Liver (tissue), 9 donors: ENCODE results near the gene MPC2. TPM values are rescaled to one million over a fixed set of nuclear protein-coding genes. Genes with fewer than 3 reads are reported as not detected.

ENCODE experiments used
- DNase-seq: peaks from one replicate; pipeline ENCODE4 v3.0.0-alpha.2; 2017; ENCODE audit warnings: low spot score
- H3K27ac ChIP-seq, 2 donors: one replicate each; pipeline ENCODE4 v1.7.0; 2013; ENCODE audit warnings: inconsistent platforms in 2 of 2, low read length in 2 of 2, control low read depth in 1 of 2, low read depth in 1 of 2, mild to moderate bottlenecking in 1 of 2
- H3K27me3 ChIP-seq, 4 donors: one replicate each; pipeline versions ENCODE4 v1.6.1 to v1.7.0; 2013; ENCODE audit warnings: low read length in 3 of 4, inconsistent platforms in 1 of 4, mild to moderate bottlenecking in 1 of 4, moderate library complexity in 1 of 4; ENCODE audit not compliant: control insufficient read depth in 4 of 4, insufficient read depth in 4 of 4
- H3K36me3 ChIP-seq, 4 donors: one replicate each; pipeline versions ENCODE4 v1.6.1 to v1.7.0; 2013; ENCODE audit warnings: low read length in 3 of 4, mild to moderate bottlenecking in 3 of 4, low read depth in 1 of 4, moderate library complexity in 1 of 4; ENCODE audit not compliant: control insufficient read depth in 4 of 4, insufficient read depth in 3 of 4
- H3K4me1 ChIP-seq, 4 donors: one replicate each; pipeline versions ENCODE4 v1.6.1 to v1.7.0; 2013; ENCODE audit warnings: low read length in 3 of 4, mild to moderate bottlenecking in 3 of 4, moderate library complexity in 1 of 4; ENCODE audit not compliant: control insufficient read depth in 4 of 4, insufficient read depth in 4 of 4
- H3K4me3 ChIP-seq, 3 donors: one replicate each; pipeline versions ENCODE4 v1.6.1 to v1.7.0; 2013; ENCODE audit warnings: low read length in 3 of 3, control low read depth in 1 of 3, low read depth in 1 of 3, mild to moderate bottlenecking in 1 of 3
- H3K9ac ChIP-seq, 2 donors: one replicate each; pipeline ENCODE4 v1.7.0; 2013; ENCODE audit warnings: low read length in 2 of 2, mild to moderate bottlenecking in 2 of 2, moderate library complexity in 2 of 2, control low read depth in 1 of 2, low read depth in 1 of 2
- H3K9me3 ChIP-seq, 4 donors: one replicate each; pipeline versions ENCODE4 v1.6.1 to v1.7.0; 2013; ENCODE audit warnings: low read length in 3 of 4; ENCODE audit not compliant: control insufficient read depth in 4 of 4
- EGR1 ChIP-seq, 2 donors: IDR thresholded peaks; 2 replicates each; pipeline ENCODE4 v1.6.1; 2016 to 2018; ENCODE audit warnings: antibody characterized with exemption in 2 of 2, low read depth in 2 of 2
- FOXA1 ChIP-seq: IDR thresholded peaks from 2 replicates; pipeline ENCODE4 v1.6.1; 2016; ENCODE audit warnings: antibody characterized with exemption
- FOXA2 ChIP-seq: IDR thresholded peaks from 2 replicates; pipeline ENCODE4 v1.6.1; 2016; ENCODE audit warnings: antibody characterized with exemption
- GABPA ChIP-seq, 2 donors: IDR thresholded peaks in 1 of 2; conservative IDR thresholded peaks in 1 of 2; 2 replicates each; pipeline ENCODE4 v1.6.1; 2016; ENCODE audit warnings: antibody characterized with exemption in 2 of 2, mild to moderate bottlenecking in 1 of 2, moderate library complexity in 1 of 2
- HNF4A ChIP-seq, 2 donors: conservative IDR thresholded peaks; 2 replicates each; pipeline ENCODE4 v1.6.1; 2016; ENCODE audit warnings: antibody characterized with exemption in 2 of 2, mild to moderate bottlenecking in 2 of 2
- HNF4G ChIP-seq: IDR thresholded peaks from 2 replicates; pipeline ENCODE4 v1.6.1; 2016; ENCODE audit warnings: antibody characterized with exemption
- JUND ChIP-seq, 2 donors: IDR thresholded peaks; 2 replicates each; pipeline ENCODE4 v1.6.1; 2016; ENCODE audit warnings: antibody characterized with exemption in 2 of 2
- NR2F2 ChIP-seq: IDR thresholded peaks from 2 replicates; pipeline ENCODE4 v1.6.1; 2016; ENCODE audit warnings: antibody characterized with exemption
- RAD21 ChIP-seq, 2 donors: IDR thresholded peaks; 2 replicates each; pipeline ENCODE4 v1.6.1; 2016; ENCODE audit warnings: antibody characterized with exemption in 2 of 2, mild to moderate bottlenecking in 2 of 2
- RXRA ChIP-seq, 2 donors: IDR thresholded peaks; 2 replicates each; pipeline ENCODE4 v1.6.1; 2017 to 2018; ENCODE audit warnings: antibody characterized with exemption in 2 of 2, mild to moderate bottlenecking in 1 of 2
- SP1 ChIP-seq: IDR thresholded peaks from 2 replicates; pipeline ENCODE4 v1.6.1; 2018; ENCODE audit warnings: antibody characterized with exemption, mild to moderate bottlenecking
- TAF1 ChIP-seq: conservative IDR thresholded peaks from 2 replicates; pipeline ENCODE4 v1.6.1; 2016; ENCODE audit warnings: antibody characterized with exemption, mild to moderate bottlenecking
- YY1 ChIP-seq: IDR thresholded peaks from 2 replicates; pipeline ENCODE4 v1.6.1; 2016; ENCODE audit warnings: antibody characterized with exemption, mild to moderate bottlenecking
- WGBS: extraction: QIAGEN DNeasy Blood & Tissue Kit; methylation state at CpG from one replicate; pipeline ENCODE4 v1.1.7; 2013; 5-methylcytosine and 5-hydroxymethylcytosine counted together
- polyA plus RNA-seq, 2 donors: library from polyadenylated mRNA; stranded (reverse) in 1 of 2; unstranded in 1 of 2; fragments of 200-250 nt in 1 of 2; fragments of >200 nt in 1 of 2; fragmentation: Nextera tagmentation in 1 of 2; extraction: Ambion mirVana in 1 of 2; gene quantifications; one replicate each; pipeline versions ENCODE4 v1.2.1 to v1.2.3, GENCODE V29; 2013 to 2015
- total RNA-seq, 2 donors: library from RNA; depleted of rRNA; stranded (reverse); fragments of >200 nt; gene quantifications; one replicate each; pipeline ENCODE4 v1.2.3, GENCODE V29; 2014
- TF ChIP-seq, protein P1 (sequence below): IDR thresholded peaks from 2 replicates; pipeline ENCODE4 v1.6.1; 2016; ENCODE audit warnings: antibody characterized with exemption, mild to moderate bottlenecking
- TF ChIP-seq, protein P2 (sequence below): IDR thresholded peaks from 2 replicates; pipeline ENCODE4 v1.6.1; 2016; ENCODE audit warnings: antibody characterized with exemption
- TF ChIP-seq, protein P3 (sequence below): IDR thresholded peaks from 2 replicates; pipeline ENCODE4 v1.6.1; 2016; ENCODE audit warnings: antibody characterized with exemption
- TF ChIP-seq, protein P4 (sequence below): IDR thresholded peaks from 2 replicates; pipeline ENCODE4 v1.6.1; 2016; ENCODE audit warnings: antibody characterized with exemption
- TF ChIP-seq, protein P5 (sequence below): fragments of 150-350 bp; IDR thresholded peaks from 2 replicates; pipeline ENCODE4 v1.5.1; 2017; ENCODE audit warnings: improper control_type of control experiment, low read depth, low read length; ENCODE audit not compliant: missing input control
- donor health status: healthy.
- donor health status: healthy.
- donor health status: healthy.
- donor health status: healthy.
- donor health status: healthy.

The MPC2 gene
- total and polyA plus RNA-seq, 4 donors, result 78.8 to 369 (median 127) TPM

DNA sequence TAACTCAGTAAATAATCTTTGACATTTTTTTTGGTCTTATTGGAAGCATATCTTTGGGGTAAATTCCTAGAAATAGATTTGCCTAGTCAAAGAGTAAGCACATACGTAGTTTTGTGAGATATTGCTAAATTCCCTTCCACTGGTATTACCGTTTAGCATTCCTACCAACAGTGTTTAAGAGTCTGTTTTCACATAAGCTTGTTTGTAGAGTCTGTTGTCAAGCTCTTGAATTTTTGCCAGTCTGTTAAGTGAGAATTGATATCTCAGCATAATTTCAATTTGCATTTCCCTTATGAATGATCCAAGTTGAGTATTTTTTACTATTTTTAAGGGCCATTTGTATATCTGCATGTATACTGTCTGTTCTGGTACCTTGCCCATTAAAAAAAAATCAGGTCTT, 37.0 kb upstream of the MPC2 start:
- DNase-seq, result no peak
- H3K27ac ChIP-seq, result peak overlapping the region; percentile 39 to 62
- peak overlapping the region in 1 of 2 donors; percentile 44 for H3K9ac ChIP-seq
- H3K9me3 ChIP-seq, result no peaks in the 10 kb centered on the region
- H3K4me3 ChIP-seq, result no peak overlapping the region
- 36% methylated on average over 2 of the region's 2 CpGs for WGBS
- H3K36me3 ChIP-seq, result peaks cover 0 to 7% (median 4%) of the 10 kb centered on the region in 4 donors
- no peaks in the 10 kb centered on the region for H3K27me3 ChIP-seq
- TF ChIP-seq YY1 (peak; percentile 4), RAD21 (IDR thresholded peaks at IDR 0.05) (peak in 1 of 2 donors; percentile 23), HNF4A (conservative IDR thresholded peaks at IDR 0.05) (peak in 1 of 2 donors; percentile 22), GABPA (IDR thresholded peaks at IDR 0.05 in 1 of 2, conservative IDR thresholded peaks at IDR 0.05 in 1 of 2) (no peak), FOXA1 (no peak), JUND (IDR thresholded peaks at IDR 0.05) (no peak)
- TF ChIP-seq, protein P1, sequence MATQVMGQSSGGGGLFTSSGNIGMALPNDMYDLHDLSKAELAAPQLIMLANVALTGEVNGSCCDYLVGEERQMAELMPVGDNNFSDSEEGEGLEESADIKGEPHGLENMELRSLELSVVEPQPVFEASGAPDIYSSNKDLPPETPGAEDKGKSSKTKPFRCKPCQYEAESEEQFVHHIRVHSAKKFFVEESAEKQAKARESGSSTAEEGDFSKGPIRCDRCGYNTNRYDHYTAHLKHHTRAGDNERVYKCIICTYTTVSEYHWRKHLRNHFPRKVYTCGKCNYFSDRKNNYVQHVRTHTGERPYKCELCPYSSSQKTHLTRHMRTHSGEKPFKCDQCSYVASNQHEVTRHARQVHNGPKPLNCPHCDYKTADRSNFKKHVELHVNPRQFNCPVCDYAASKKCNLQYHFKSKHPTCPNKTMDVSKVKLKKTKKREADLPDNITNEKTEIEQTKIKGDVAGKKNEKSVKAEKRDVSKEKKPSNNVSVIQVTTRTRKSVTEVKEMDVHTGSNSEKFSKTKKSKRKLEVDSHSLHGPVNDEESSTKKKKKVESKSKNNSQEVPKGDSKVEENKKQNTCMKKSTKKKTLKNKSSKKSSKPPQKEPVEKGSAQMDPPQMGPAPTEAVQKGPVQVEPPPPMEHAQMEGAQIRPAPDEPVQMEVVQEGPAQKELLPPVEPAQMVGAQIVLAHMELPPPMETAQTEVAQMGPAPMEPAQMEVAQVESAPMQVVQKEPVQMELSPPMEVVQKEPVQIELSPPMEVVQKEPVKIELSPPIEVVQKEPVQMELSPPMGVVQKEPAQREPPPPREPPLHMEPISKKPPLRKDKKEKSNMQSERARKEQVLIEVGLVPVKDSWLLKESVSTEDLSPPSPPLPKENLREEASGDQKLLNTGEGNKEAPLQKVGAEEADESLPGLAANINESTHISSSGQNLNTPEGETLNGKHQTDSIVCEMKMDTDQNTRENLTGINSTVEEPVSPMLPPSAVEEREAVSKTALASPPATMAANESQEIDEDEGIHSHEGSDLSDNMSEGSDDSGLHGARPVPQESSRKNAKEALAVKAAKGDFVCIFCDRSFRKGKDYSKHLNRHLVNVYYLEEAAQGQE, result no peak
- TF ChIP-seq, protein P2, sequence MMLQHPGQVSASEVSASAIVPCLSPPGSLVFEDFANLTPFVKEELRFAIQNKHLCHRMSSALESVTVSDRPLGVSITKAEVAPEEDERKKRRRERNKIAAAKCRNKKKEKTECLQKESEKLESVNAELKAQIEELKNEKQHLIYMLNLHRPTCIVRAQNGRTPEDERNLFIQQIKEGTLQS, result no peak
- H3K4me1 ChIP-seq, result peaks cover 0 to 28% (median 12%) of the 10 kb centered on the region in 4 donors

DNA sequence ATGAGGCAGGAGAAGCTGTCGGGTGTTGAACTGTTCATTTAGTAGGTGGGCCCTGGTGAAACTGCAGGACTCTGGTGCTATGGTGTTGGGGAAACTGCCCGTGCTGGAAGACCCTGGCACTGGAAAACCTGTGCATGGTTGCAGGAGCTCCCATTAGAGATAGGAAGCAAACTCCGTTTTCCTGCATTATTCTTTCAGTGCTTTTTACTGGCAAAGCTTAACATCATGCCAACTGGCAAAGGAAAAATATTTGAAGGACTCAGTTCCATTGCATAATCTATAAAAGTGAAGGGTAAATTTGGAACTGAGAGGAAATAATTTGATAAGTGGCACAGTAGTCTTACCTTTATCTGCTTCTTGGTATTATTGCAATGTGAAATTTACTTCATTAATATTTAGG, 31.7 kb upstream of the MPC2 start:
- Histone ChIP-seq H3K4me1 (peaks cover 7 to 39% (median 12%) of the 10 kb centered on the region in 4 donors), H3K9me3 (no peaks in the 10 kb centered on the region), H3K36me3 (peaks cover 0 to 2% (median 1%) of the 10 kb centered on the region in 4 donors), H3K4me3 (peak overlapping the region in 1 of 3 donors; percentile 8), H3K9ac (no peak overlapping the region), H3K27ac (peak overlapping the region; percentile 79 to 86), H3K27me3 (no peaks in the 10 kb centered on the region)
- no peak for DNase-seq
- WGBS, result 51% methylated on average over 3 of the region's 3 CpGs
- TF ChIP-seq NR2F2 (no peak), RXRA (IDR thresholded peaks at IDR 0.05) (peak in 1 of 2 donors; percentile 21), GABPA (IDR thresholded peaks at IDR 0.05 in 1 of 2, conservative IDR thresholded peaks at IDR 0.05 in 1 of 2) (no peak), TAF1 (no peak), YY1 (peak; percentile 77), SP1 (no peak), HNF4A (conservative IDR thresholded peaks at IDR 0.05) (peak; percentile 33 to 40), FOXA1 (no peak), EGR1 (IDR thresholded peaks at IDR 0.05; ENCODE audit: low read depth in 2 of 2) (no peak), FOXA2 (no peak), RAD21 (IDR thresholded peaks at IDR 0.05) (peak; percentile 23 to 47), HNF4G (no peak), JUND (IDR thresholded peaks at IDR 0.05) (no peak)
- TF ChIP-seq, protein P3, sequence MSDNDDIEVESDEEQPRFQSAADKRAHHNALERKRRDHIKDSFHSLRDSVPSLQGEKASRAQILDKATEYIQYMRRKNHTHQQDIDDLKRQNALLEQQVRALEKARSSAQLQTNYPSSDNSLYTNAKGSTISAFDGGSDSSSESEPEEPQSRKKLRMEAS, result peak; percentile 30
- TF ChIP-seq, protein P4, sequence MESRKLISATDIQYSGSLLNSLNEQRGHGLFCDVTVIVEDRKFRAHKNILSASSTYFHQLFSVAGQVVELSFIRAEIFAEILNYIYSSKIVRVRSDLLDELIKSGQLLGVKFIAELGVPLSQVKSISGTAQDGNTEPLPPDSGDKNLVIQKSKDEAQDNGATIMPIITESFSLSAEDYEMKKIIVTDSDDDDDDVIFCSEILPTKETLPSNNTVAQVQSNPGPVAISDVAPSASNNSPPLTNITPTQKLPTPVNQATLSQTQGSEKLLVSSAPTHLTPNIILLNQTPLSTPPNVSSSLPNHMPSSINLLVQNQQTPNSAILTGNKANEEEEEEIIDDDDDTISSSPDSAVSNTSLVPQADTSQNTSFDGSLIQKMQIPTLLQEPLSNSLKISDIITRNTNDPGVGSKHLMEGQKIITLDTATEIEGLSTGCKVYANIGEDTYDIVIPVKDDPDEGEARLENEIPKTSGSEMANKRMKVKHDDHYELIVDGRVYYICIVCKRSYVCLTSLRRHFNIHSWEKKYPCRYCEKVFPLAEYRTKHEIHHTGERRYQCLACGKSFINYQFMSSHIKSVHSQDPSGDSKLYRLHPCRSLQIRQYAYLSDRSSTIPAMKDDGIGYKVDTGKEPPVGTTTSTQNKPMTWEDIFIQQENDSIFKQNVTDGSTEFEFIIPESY, result peak; percentile 37
- TF ChIP-seq, protein P2, result no peak
- TF ChIP-seq, protein P5, sequence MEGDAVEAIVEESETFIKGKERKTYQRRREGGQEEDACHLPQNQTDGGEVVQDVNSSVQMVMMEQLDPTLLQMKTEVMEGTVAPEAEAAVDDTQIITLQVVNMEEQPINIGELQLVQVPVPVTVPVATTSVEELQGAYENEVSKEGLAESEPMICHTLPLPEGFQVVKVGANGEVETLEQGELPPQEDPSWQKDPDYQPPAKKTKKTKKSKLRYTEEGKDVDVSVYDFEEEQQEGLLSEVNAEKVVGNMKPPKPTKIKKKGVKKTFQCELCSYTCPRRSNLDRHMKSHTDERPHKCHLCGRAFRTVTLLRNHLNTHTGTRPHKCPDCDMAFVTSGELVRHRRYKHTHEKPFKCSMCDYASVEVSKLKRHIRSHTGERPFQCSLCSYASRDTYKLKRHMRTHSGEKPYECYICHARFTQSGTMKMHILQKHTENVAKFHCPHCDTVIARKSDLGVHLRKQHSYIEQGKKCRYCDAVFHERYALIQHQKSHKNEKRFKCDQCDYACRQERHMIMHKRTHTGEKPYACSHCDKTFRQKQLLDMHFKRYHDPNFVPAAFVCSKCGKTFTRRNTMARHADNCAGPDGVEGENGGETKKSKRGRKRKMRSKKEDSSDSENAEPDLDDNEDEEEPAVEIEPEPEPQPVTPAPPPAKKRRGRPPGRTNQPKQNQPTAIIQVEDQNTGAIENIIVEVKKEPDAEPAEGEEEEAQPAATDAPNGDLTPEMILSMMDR, result no peak
- TF ChIP-seq, protein P1, result no peak
